ENCODE measurements around the gene NUB1.

The NUB1 gene

DNA sequence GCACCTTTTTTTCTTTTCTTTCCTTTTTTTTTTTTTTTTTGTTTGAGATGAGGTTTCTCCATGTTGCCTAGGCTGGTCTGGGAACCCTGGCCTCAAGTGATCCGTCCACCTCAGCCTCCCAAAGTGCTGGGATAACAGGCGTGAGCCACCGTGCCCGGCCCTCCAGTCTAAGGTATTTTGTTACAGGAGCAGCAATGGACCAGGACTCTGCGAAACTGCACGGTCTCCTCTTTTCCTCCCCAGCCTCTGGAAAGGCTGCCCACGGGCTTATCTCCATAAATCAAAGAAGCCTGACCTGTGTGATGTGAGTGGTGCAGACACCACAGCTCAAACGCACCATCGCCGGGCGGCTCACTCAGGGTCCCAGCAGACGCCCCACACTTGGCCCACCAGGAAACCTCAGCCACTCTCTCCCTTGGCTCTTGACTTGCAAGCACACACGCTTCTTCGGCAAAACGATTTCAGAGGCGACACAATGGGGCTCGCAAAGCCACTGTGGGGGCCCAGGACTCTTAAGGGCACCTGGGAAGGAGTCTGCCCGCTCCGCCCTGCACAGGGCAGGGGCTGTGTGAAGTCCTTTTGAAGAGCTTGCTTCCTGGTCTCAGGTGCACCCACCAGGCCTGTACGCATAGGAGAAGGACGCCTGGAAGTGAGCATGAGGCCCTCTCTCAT, 47.6 kb downstream of the NUB1 start:
- DNase-seq (ENCODE audit: low read depth in 2 of 2): no peak

DNA sequence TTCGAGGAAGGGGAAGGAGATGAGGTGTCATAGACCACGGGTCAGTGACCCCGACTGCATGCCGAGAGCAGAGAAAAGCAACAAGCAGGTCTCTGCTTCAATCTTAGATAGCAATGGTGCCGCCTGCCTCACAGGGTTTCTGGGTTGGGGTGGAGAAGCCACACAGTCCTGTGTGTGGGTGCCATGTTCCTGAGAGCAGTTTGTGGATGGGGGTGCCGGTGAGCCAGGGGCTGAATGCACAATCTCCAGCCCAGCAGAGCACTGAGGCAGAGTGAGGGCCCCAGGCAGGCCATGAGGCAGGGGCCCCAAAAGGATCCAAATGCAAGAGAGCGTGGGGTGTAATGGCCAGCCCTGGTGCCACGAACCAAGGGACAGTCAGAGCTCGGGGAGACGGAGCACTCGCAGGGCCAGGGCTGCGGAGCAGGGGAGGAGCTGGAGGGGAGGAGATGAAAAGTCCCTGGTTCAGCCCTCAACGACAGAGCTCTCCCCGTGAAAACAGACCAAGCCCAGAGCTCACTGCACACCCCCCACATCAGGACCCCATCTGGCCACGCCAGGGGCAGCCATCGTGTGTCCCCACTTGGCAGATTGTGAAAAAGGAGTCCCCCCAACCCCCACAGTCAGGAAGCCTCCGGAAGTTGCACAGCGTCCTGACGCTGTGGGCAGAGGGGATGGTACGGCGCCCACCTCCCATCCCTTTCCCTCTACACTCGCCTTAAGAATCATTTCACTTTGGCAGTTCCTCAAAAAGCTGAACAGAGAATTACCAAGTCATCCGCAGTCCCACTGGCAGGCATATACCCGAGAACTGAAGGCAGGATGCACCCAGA, 48.4 kb downstream of the NUB1 start:
- DNase-seq (ENCODE audit: low read depth in 2 of 2): no peak

- DNase-seq (ENCODE audit: low read depth in 2 of 2): no peak
Observed at GRCh38 chr7:151390598-151391357, 49.2 kb downstream of the NUB1 start.

DNA sequence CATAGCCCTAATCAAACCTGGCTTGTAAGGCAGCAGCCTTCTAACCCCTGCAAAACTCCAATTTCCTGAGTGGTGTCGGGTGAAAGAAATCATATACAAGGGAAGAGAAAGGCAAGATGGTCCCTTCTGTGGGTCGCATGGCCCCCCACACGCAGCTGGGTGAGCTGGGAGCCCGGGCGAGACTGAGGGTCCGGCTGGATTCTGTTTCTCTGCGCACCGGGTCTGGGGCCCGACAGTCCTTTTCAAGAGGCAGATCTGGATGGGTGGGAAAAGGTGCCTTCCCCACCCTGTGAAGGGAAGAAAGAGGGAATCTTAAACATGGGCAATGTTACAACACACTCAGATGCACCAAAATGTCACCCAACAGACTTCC, 49.7 kb downstream of the NUB1 start:
- DNase-seq (ENCODE audit: low read depth in 2 of 2): no peak

GRCh38 chr7:151392002-151392401, 50.4 kb downstream of the NUB1 start:
- no peak for DNase-seq (ENCODE audit: low read depth in 2 of 2)

DNA sequence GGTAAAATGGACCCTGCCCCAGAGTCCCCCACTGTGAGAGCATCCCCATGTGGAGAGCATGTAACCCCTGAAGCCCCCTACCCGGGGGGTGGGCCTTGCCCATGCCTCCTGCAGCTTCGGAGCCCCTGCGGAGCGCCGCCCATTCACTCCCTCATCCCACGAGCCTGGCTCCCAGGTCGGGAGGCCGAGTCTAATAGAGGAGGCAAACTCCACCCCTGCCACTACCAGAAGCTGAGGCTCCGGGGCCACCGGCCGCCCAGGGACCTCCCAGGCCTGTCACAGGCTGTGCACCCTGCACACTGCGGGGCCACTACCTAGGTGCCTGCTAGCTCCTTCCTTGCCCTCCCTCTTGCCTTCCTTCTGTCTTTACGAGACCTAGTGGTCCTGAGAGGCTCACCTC, 50.8 kb downstream of the NUB1 start:
- DNase-seq (ENCODE audit: low read depth in 2 of 2): no peak

DNA sequence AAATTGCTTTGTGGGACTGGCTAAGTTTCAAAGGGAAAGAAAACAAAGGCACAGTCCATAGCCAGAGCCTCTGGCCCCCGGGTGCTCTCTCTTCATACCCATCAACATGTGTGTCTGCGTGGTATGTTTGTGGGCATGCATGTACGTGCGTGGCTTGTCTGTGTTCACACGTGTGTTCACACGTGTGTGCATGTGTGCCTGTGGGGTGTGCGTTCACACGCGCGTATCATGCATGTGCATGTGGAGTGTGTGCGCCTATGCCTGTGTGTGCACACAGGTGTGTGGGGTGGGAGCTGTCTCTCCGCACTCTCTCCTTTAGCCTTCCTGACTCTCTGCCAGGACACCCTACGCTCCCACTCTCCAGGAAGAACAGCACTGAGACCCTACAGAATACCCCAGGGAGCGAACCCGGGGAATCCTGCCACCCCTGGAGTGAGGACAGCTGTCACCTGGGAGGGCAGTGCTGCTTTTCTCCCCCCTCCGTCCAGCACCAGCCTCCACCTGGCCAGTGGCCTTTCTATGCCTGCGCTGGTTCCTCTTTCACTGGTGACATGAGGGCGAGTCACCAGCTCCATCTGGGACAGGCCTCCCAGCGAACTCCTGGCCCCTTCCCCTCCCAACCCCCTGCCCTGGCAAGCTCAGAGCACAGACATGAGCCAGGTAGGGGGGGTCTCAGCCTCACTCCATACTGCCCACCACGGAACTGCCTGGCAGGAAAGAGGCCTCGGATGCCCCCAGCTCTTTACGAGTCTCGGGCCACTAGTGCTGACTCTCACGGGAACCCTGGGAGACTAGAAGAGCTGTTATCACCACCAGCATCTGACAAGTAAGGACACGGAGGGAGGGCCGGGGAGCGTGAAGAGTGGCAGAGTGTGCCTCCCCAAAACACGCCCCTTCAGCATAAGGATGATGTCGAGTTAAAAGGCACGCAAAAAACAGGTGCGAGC, 51.7 kb downstream of the NUB1 start:
- DNase-seq (ENCODE audit: low read depth in 2 of 2): no peak

DNA sequence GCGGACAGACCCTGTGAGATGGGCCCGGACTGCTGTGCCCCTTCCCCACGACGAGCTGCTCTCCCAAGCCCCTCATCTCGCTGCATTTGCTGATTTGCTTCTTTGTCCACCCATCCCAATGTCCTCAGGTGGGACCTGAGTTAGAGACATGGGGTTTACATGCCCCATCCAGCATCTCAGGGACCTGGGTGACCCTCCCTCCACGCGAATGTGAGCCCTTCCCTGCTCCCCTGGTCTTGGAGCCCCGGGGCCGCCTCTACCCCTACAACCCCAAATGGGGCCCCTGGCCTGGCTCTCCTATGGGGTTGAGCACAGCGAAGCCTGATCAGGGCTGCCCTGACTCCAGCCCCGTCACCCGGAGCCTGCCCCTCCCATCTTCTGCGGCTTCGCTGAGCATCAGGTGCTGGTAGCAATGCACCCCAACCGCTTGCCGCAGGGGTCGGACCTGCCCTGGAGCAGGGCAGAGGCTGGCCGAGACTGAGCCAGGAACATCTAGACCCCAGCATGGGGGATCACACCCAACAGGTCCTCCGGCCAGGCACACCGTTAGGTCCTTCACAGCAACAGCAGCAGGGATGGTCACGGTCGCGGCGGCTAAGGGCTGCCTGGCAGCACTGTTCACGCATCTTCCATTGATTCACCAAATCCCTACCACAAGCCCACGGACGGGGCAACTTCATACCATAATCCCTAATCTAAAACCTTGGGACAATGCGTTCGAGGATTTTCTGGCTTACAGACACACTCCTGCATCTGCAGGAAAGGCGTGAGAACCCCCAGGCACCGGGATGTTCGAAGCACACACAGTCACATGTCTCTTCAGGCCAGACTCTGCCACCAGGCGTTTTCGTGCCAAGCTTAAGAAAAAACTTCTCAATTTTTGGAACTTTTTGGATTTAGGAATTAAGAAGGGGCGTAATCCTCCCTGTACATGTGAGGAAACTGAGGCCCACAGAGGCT, 52.7 kb downstream of the NUB1 start:
- no peak for DNase-seq (ENCODE audit: low read depth in 2 of 2)

DNA sequence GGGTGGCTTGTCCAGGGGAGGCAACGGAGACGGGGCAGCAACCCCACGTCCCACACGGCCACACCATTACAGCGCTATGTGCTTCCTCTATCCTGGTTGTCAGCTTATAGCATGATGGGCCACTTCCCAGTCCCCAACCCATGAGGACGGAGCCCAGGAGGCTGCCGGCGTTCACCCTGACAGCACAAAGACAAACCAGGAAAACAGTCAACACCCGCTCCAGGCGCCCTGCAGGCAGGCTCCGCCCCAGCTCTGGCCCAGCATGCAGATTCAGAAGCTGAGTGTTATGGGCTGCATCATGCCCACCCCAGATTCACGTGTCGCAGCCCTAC, 53.4 kb downstream of the NUB1 start:
- DNase-seq (ENCODE audit: low read depth in 2 of 2): no peak

GRCh38 chr7:151396328-151396970, 54.8 kb downstream of the NUB1 start:
- DNase-seq (ENCODE audit: low read depth in 2 of 2): no peak

DNA sequence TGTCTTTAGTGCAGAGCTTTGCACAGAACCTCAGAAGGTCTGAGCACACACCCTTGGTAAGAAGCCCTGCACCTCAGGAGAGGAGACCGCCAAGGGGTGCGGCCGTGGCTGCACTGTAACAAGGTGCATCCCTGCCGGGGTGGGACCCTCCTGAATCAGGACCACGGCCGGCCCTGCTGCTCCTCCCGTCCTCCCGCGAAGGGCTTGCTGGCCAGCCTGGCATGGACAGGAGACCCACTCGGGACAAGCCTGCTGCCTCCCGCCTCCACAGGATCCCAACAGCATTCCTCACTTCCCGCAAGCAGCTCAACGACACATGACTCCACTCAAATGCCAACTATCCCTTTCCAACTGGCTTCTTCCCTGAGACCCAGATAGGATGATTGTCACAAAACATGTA, 55.4 kb downstream of the NUB1 start:
- DNase-seq (ENCODE audit: low read depth in 2 of 2): no peak

DNA sequence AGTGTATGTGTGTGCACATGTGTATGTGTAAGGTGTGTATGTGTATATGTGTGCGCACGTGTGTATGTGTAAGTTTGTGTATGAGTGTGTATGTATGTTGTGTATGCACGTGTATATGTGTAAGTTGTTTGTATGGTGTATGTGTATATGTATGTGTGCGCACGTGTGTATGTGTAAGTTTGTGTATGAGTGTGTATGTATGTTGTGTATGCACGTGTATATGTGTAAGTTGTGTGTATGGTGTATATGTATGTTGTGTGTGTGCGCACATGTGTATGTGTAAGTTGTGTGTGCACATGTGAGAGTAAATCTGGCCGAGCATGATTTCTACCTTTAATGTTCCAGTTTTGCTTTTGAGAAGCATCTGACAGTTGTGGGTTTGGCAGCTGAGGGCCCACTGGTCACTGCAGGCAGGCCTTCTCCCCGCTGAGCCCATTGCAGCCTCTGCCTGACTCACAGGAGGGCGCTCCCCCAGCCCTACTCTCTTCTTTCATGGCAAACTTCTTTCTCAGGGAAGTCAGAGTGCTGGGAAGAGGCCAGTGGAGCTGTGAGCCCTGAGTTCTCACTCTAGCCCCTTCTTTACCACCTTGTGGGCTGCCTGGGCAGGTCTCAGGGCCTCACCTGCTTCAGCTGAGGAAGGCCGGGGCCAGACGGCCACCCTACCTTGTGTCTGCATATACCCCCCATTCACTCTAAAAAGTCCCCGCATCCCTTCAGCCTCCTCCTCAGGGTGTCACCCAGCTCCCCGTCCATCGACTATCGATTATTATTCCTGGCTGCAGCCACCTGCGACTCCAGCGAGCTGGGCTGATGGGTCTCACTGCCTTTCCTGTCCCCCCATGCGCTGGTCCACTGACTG, 57.1 kb downstream of the NUB1 start:
- no peak for DNase-seq (ENCODE audit: low read depth in 2 of 2)

DNA sequence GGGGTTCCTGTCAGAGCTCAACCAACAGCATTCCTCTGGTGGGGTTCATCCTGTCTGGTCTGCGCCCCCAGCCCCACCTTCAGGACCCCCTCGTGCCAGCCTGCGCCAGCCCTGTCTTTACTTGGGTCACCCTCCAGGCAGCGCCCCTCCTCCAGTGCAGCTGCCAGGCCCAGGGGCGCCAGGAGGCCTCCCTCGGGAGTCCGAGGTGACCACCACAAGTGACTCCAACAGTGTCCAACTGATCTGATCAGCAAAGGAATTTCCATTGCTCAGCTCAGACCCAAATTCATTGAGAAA, 57.6 kb downstream of the NUB1 start:
- no peak for DNase-seq (ENCODE audit: low read depth in 2 of 2)

DNA sequence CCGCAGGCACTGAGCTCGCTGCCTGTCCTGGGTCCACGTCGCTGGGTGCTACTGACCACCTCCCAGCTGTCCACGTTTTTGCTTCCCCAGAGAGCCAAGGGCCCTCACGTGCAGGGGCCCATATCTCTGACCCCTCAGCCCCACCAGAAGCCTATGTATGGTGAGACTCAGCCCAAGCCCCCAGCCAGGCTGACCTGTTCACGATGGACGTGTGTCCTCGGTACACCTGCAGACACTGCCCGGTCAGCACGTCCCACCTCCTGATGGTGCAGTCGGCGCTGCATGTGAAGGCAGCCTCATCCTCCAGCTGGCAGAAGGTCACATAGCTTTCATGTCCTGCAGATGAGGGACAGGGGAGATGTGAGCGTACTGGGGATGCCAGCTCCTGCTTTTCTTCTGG, 58.3 kb downstream of the NUB1 start:
- no peak for DNase-seq (ENCODE audit: low read depth in 2 of 2)

DNA sequence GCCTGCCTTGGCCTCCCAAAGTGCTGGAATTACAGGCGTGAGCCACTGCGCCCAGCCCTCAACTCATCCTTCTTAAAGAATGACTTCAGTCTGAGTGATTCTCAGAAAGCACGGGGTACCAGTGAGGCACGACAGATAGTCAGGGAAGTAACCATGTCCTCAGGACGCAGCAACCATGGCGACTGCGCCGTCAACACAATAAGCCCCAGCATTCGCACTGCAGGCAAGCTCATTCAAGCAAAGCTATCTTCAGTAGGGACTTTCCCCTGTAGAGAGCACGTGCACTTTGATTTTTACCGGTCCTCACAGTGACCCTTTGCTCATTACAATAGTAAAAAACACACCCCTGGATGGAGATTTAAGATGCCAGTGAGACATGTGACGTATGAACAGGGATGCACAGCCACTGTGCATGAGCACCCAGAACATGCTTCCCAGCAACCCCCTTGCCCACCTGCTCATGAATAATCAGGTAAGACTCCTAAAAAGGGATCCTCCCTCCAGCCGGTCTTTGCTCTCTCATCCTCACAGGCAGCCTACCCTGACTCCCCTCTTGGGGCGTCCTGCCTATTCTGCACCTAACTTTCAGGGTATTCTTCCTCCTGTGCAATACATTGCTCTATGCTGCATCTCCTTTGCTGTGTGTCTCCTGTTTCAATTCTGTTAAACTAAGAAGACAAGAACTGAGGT, 59.2 kb downstream of the NUB1 start:
- no peak for DNase-seq (ENCODE audit: low read depth in 2 of 2)

DNA sequence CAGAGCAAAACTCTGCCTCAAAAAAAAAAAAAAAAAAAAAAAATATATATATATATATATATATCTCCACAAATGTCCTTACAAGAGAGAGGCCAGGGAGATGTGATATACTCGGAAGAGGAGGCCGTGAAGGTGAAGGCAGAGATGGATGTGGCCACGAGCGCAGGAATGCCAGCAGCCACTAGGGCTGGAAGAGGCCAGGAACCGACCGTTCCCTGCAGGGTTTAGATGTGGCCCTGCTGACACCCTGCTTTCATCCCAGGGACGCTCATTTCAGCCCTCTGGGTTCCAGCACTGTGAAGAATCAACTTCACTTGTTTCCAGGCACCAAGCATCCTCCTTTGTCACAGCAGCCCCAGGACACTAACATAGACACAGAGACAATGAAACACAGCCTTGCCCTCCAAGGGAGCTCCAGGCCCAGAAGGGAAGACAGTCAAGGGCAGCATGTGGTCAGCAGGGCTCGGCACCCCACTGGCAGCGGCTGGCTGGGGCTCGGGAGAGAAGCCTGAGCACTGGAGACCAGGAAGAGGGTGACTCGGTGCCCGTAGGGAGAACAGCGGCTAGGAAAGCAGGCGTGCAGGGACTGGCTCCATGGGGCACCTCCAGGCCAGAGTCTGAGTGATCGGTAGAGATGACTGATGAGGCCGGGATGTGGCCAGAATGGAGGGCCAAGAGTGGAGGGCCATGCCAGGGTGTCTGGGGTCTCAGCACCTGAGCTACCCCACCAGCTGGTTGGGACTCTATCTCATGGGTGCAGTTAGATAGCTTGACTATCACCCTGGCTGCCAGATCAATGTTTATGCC, 60.6 kb downstream of the NUB1 start:
- DNase-seq (ENCODE audit: low read depth in 2 of 2): no peak

GRCh38 chr7:151403764-151404163, 62.2 kb downstream of the NUB1 start:
- no peak for DNase-seq (ENCODE audit: low read depth in 2 of 2)
